ENCODE data around the gene GNG4. TPM values are rescaled to one million over a fixed set of nuclear protein-coding genes. Genes with fewer than 3 reads are reported as not detected.
A peak's percentile ranks its signal among the peaks of the same experiment; 100 is the strongest.

GNG4 gene
- total and polyA plus RNA-seq, 10 of the 15 experiments (the other 5 are each of a cell fraction or from before 2014, with no cell fraction given), result 0.03 to 0.15 (median 0.15) TPM; not detected in 7

- RAD21 ChIA-PET (ENCODE audit: unreplicated experiment), result no interaction called here
- 26% methylated on average over 7 of the region's 7 CpGs for WGBS (ENCODE audit: insufficient coverage, insufficient replicate concordance, low lambda C conversion rate, missing lambda C conversion rate)
- TF ChIP-seq ZBTB11 (CRISPR knock-in tag; IDR thresholded peaks at IDR 0.05) (no peak), RUNX3 (IDR thresholded peaks at IDR 0.05; ENCODE audit: low read length) (0 out of 2 replicates have a peak, but pooled peaks have one; percentile 8)
- Histone ChIP-seq H2AFZ (ENCODE audit: control insufficient read depth, low read depth, low read length) (peak overlapping the region; percentile 31), H3K9ac (ENCODE audit: control insufficient read depth, insufficient read depth, low read length) (no peak overlapping the region), H3K9me3 (replicated peaks; ENCODE audit: control insufficient read depth, insufficient read depth, low read length) (no peaks in the 10 kb centered on the region), H3K4me1 (ENCODE audit: control insufficient read depth, insufficient read depth, low read length) (no peaks in the 10 kb centered on the region), H4K20me1 (ENCODE audit: control insufficient read depth, insufficient read depth) (no peaks in the 10 kb centered on the region), H3K27ac (ENCODE audit: control insufficient read depth, insufficient read depth) (no peak overlapping the region), H3K79me2 (ENCODE audit: control insufficient read depth, insufficient read depth, low read length) (no peaks in the 10 kb centered on the region), H3K4me3 (no peak overlapping the region), H3K27me3 (replicated peaks in 1 of 2; ENCODE audit: control insufficient read depth in 2 of 2, insufficient read depth in 2 of 2, low read length in 1 of 2) (no peaks in the 10 kb centered on the region; a peak in 1 of 4 replicates), H3K36me3 (ENCODE audit: control insufficient read depth in 2 of 2, insufficient read depth in 2 of 2, low read length in 1 of 2) (no peaks in the 10 kb centered on the region), H3K4me2 (ENCODE audit: control insufficient read depth, insufficient read depth) (no peak overlapping the region)
- no peak for ATAC-seq
- BruUV-seq (replicated peaks), result no TSS peak
- in situ Hi-C loops (cut with MboI), result no loop called here
- intact Hi-C loops (cut with micrococcal nuclease; ENCODE audit: unreplicated experiment), result no loop called here
- CTCF ChIA-PET, result interaction anchor here (1.4 to 2.1 kb wide), 2 partner anchors 11 to 378 kb away, joined by 3 to 6 read pairs; no protein-coding TSS in a partner anchor
- SMC1A ChIA-PET (ENCODE audit: uncharacterized antibody, unreplicated experiment), result no interaction called here
- POLR2A ChIA-PET, result interaction anchor here (0.5 kb wide), 1 partner anchor 416 kb away, joined by 3 read pairs; no protein-coding TSS in a partner anchor
- DNase-seq (ENCODE audit: low read depth, low spot score), result no peak
- FAIRE-seq, result no peak
Measured at GRCh38 chr1:235567812-235568503, 81.6 kb downstream of the GNG4 start.

GRCh38 chr1:235566084-235566483, 83.5 kb downstream of the GNG4 start:
- 81% methylated on average over 8 of the region's 8 CpGs for WGBS (ENCODE audit: insufficient coverage, insufficient replicate concordance, low lambda C conversion rate, missing lambda C conversion rate)
- Histone ChIP-seq H4K20me1 (ENCODE audit: control insufficient read depth, insufficient read depth) (no peaks in the 10 kb centered on the region), H3K36me3 (ENCODE audit: control insufficient read depth in 2 of 2, insufficient read depth in 2 of 2, low read length in 1 of 2) (no peaks in the 10 kb centered on the region), H3K27me3 (replicated peaks in 1 of 2; ENCODE audit: control insufficient read depth in 2 of 2, insufficient read depth in 2 of 2, low read length in 1 of 2) (no peaks in the 10 kb centered on the region; a peak in 1 of 4 replicates), H2AFZ (ENCODE audit: control insufficient read depth, low read depth, low read length) (no peak overlapping the region), H3K79me2 (ENCODE audit: control insufficient read depth, insufficient read depth, low read length) (no peaks in the 10 kb centered on the region), H3K27ac (ENCODE audit: control insufficient read depth, insufficient read depth) (no peak overlapping the region), H3K4me3 (no peak overlapping the region), H3K4me1 (ENCODE audit: control insufficient read depth, insufficient read depth, low read length) (no peaks in the 10 kb centered on the region), H3K9me3 (replicated peaks; ENCODE audit: control insufficient read depth, insufficient read depth, low read length) (no peaks in the 10 kb centered on the region), H3K4me2 (ENCODE audit: control insufficient read depth, insufficient read depth) (no peak overlapping the region), H3K9ac (ENCODE audit: control insufficient read depth, insufficient read depth, low read length) (no peak overlapping the region)
- SMC1A ChIA-PET (ENCODE audit: uncharacterized antibody, unreplicated experiment), result no interaction called here
- ATAC-seq, result no peak
- intact Hi-C loops (cut with micrococcal nuclease; ENCODE audit: unreplicated experiment), result no loop called here
- POLR2A ChIA-PET, result no interaction called here
- no peak for DNase-seq (ENCODE audit: low read depth, low spot score)
- TF ChIP-seq CBX3 (IDR thresholded peaks at IDR 0.05; ENCODE audit: borderline replicate concordance, low read depth), result no peak
- TF ChIP-seq ZNF384 (IDR thresholded peaks at IDR 0.05; ENCODE audit: borderline replicate concordance, low read depth, low read length), result no peak
- no peak for TF ChIP-seq SUZ12 (IDR thresholded peaks at IDR 0.05; ENCODE audit: unreplicated experiment)
- TF ChIP-seq PAX5 (IDR thresholded peaks at IDR 0.05; ENCODE audit: borderline replicate concordance, low read depth, low read length), result no peak
- TF ChIP-seq SMC3 (IDR thresholded peaks at IDR 0.05; ENCODE audit: borderline replicate concordance, low read length), result no peak
- TF ChIP-seq MLLT1 (IDR thresholded peaks at IDR 0.05), result no peak
- RAD21 ChIA-PET (ENCODE audit: unreplicated experiment), result no interaction called here
- CTCF ChIA-PET, result interaction anchor here (1.4 to 2.1 kb wide), 2 partner anchors 9 to 380 kb away, joined by 3 to 6 read pairs; no protein-coding TSS in a partner anchor
- no peak for FAIRE-seq
- BruUV-seq (replicated peaks), result no TSS peak
- in situ Hi-C loops (cut with MboI), result no loop called here
